DND-41 (cell line): Measurements from ENCODE around the gene AREL1.

Experiments
- ATAC-seq: fragments of 200-7000 bp; cut with Tn5 transposase; 3 replicates; pipeline ENCODE4 v1.9.1; 2021; ENCODE audit warnings: low read depth; ENCODE audit not compliant: insufficient read depth
- DNase-seq: peaks from one replicate; pipeline ENCODE4 v3.0.0-alpha.2; 2020
- H2AFZ ChIP-seq: 2 replicates; pipeline ENCODE4 v1.6.0; 2012; ENCODE audit warnings: low read depth, low read length
- H3K27ac ChIP-seq: 2 replicates; pipeline ENCODE4 v1.5.1; 2012; ENCODE audit warnings: low read length, inconsistent platforms
- H3K27me3 ChIP-seq: fragments of 200-600 bp; sonication (generic); 2 replicates; pipeline ENCODE4 v1.6.0; 2012; ENCODE audit warnings: low read length, mild to moderate bottlenecking, inconsistent platforms; ENCODE audit not compliant: insufficient read depth, poor library complexity
- H3K36me3 ChIP-seq: 2 replicates; pipeline ENCODE4 v1.5.1; 2012; ENCODE audit warnings: low read length, inconsistent platforms; ENCODE audit not compliant: insufficient read depth
- H3K4me1 ChIP-seq: 2 replicates; pipeline ENCODE4 v1.5.1; 2012; ENCODE audit warnings: mild to moderate bottlenecking, low read length; ENCODE audit not compliant: insufficient read depth
- H3K4me2 ChIP-seq: 2 replicates; pipeline ENCODE4 v1.6.0; 2012; ENCODE audit warnings: mild to moderate bottlenecking, moderate library complexity, low read length, inconsistent platforms; ENCODE audit not compliant: insufficient read depth
- H3K4me3 ChIP-seq, 2 experiments: fragments of 200-600 bp in 1 of 2; shearing (Covaris generic) in 1 of 2; 2 replicates each; pipeline ENCODE4 v1.5.1; 2012 to 2016; ENCODE audit warnings: inconsistent platforms in 2 of 2, low read length in 2 of 2, mild to moderate bottlenecking in 2 of 2, low read depth in 1 of 2, moderate library complexity in 1 of 2
- H3K79me2 ChIP-seq: 2 replicates; pipeline ENCODE4 v1.6.0; 2012; ENCODE audit warnings: low read length, inconsistent platforms; ENCODE audit not compliant: insufficient read depth
- H3K9ac ChIP-seq: 2 replicates; pipeline ENCODE4 v1.6.0; 2012; ENCODE audit warnings: low read depth, mild to moderate bottlenecking, inconsistent platforms, low read length, moderate library complexity
- H3K9me3 ChIP-seq: 2 replicates; pipeline ENCODE4 v1.5.1; 2012; ENCODE audit warnings: low read length, moderate library complexity, mild to moderate bottlenecking, inconsistent platforms; ENCODE audit not compliant: insufficient read depth, severe bottlenecking
- H4K20me1 ChIP-seq: 2 replicates; pipeline ENCODE4 v1.6.0; 2012; ENCODE audit warnings: low read length; ENCODE audit not compliant: insufficient read depth
- CTCF ChIP-seq: IDR thresholded peaks from 2 replicates; pipeline ENCODE4 v1.5.1; 2012; ENCODE audit warnings: borderline replicate concordance, low read length, moderate library complexity, mild to moderate bottlenecking; ENCODE audit not compliant: poor library complexity, severe bottlenecking; ENCODE audit errors: extremely low read depth
- EZH2 ChIP-seq: IDR thresholded peaks from 3 replicates; pipeline ENCODE4 v1.6.1; 2012; ENCODE audit warnings: borderline replicate concordance, low read depth, mild to moderate bottlenecking, moderate library complexity, low read length, inconsistent platforms; ENCODE audit not compliant: severe bottlenecking

The AREL1 gene

DNA sequence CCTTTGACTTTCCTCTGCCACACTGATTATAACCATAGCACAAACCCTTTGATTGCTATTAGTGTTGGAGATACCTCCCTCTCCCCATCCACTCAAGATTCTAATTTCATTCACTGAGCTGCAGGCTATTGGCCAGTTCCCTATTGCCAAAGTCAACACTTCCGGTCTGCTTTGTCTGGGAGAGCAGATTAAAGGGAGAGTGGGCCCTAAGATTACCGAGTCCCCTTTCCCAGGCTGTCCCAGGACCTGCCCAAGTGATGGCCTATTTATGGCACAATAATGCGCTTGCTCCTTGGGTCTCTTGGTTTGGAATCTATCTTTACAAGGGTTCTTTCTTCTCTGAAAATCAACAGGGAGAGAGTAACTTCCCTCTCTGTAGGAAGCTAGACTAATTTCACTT is 57.9 kb downstream of the AREL1 start:
- DNase-seq = no peak

DNA sequence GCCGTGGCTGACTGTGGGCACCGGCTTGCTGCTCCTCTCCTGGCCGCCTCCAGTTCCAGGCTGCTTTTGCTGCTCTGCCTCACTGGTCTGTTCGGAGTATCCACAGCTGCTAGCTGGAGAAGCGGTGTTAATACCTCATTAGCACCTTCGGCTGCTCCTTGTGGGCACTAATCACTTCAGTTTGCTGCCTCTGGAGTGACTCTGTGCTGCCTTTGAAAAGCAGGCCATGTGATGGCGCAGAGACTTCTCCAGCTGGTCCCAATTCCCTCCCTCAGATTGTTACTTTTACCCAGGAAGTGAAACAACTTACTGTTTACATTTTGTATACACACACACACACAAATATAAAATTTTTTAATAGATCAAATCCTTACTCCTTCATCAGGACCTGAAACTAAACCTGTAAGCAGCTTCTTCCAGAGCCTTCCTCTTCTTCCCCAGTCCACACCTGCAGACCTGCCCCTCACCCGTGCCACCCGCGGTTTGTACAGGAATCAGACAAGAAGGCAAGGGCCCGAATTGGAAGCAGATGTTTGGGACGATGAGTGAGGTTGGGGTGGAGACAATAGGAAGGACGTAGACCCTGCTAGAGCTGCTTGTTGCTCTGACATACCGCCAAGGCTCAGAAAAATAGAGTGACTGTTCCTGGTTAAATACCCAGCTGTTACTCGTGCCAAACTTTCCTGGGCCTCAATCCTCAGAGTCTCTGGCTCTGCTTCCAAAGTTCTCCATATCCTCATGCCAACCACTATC is 59.3 kb downstream of the AREL1 start:
- H3K27ac ChIP-seq = no peak overlapping the region

More for the DNA sequence above, 57.9 kb downstream of the AREL1 start:
- no peak for ATAC-seq
- Histone ChIP-seq H3K4me2 (no peak overlapping the region), H3K36me3 (peaks cover 16% of the 10 kb centered on the region; the same call in 1 of the 2 replicates), H3K27me3 (no peaks in the 10 kb centered on the region), H3K9ac (no peak overlapping the region), H3K79me2 (no peaks in the 10 kb centered on the region), H3K4me1 (no peaks in the 10 kb centered on the region), H3K9me3 (no peaks in the 10 kb centered on the region), H3K27ac (no peak overlapping the region), H2AFZ (no peak overlapping the region), H3K4me3 (no peak overlapping the region), H4K20me1 (no peaks in the 10 kb centered on the region)
- no peak for TF ChIP-seq CTCF
- no peak for TF ChIP-seq EZH2

GRCh38 chr14:74652541-74652940 is 60.3 kb downstream of the AREL1 start:
- Histone ChIP-seq H3K4me3 (no peak overlapping the region), H3K9ac (no peak overlapping the region), H3K4me2 (no peak overlapping the region), H4K20me1 (no peaks in the 10 kb centered on the region), H3K79me2 (no peaks in the 10 kb centered on the region), H2AFZ (no peak overlapping the region), H3K9me3 (no peaks in the 10 kb centered on the region), H3K27me3 (no peaks in the 10 kb centered on the region), H3K4me1 (no peaks in the 10 kb centered on the region), H3K27ac (no peak overlapping the region), H3K36me3 (peaks cover 5% of the 10 kb centered on the region; the same call in 1 of the 2 replicates)
- DNase-seq (no peak), ATAC-seq (no peak; the same call in 2 of the 3 replicates)
- no peak for TF ChIP-seq EZH2
- TF ChIP-seq CTCF = no peak

More for the DNA sequence above, 59.3 kb downstream of the AREL1 start:
- no peaks in the 10 kb centered on the region for H3K9me3 ChIP-seq
- H4K20me1 ChIP-seq = no peaks in the 10 kb centered on the region
- no peaks in the 10 kb centered on the region for H3K79me2 ChIP-seq
- H3K9ac ChIP-seq = no peak overlapping the region
- no peak overlapping the region for H3K4me3 ChIP-seq
- H3K4me1 ChIP-seq = no peaks in the 10 kb centered on the region
- DNase-seq = no peak
- no peaks in the 10 kb centered on the region for H3K27me3 ChIP-seq
- TF ChIP-seq EZH2 = no peak
- no peak for TF ChIP-seq CTCF
- peaks cover 12% of the 10 kb centered on the region; the same call in 1 of the 2 replicates for H3K36me3 ChIP-seq
- no peak overlapping the region for H2AFZ ChIP-seq
- H3K4me2 ChIP-seq = no peak overlapping the region
- no peak for ATAC-seq
